ENCODE data around the gene LMNB1.

LMNB1 gene

GRCh38 chr5:126857472-126858410 lies 80.8 kb downstream of the LMNB1 start:
- DNase-seq: no peak

- no peak for DNase-seq
Observed at GRCh38 chr5:126858441-126858840, 81.5 kb downstream of the LMNB1 start.

- DNase-seq: no peak
Observed at GRCh38 chr5:126863402-126863801, 86.5 kb downstream of the LMNB1 start.

GRCh38 chr5:126864042-126864688 lies 87.2 kb downstream of the LMNB1 start:
- DNase-seq: no peak

GRCh38 chr5:126865299-126865698 lies 88.4 kb downstream of the LMNB1 start:
- no peak for DNase-seq

- no peak for DNase-seq
Observed at GRCh38 chr5:126866851-126867636, 90.1 kb downstream of the LMNB1 start.

- DNase-seq: no peak
Observed at GRCh38 chr5:126868338-126869004, 91.5 kb downstream of the LMNB1 start.

- DNase-seq: no peak
Observed at GRCh38 chr5:126869005-126869451, 92.1 kb downstream of the LMNB1 start.

- no peak for DNase-seq
Observed at GRCh38 chr5:126871441-126871840, 94.5 kb downstream of the LMNB1 start.

GRCh38 chr5:126872561-126873354 lies 95.8 kb downstream of the LMNB1 start:
- no peak for DNase-seq

- no peak for DNase-seq
Observed at GRCh38 chr5:126875303-126875785, 98.4 kb downstream of the LMNB1 start.

GRCh38 chr5:126877602-126878001 lies 100.7 kb downstream of the LMNB1 start:
- no peak for DNase-seq

GRCh38 chr5:126878085-126878484 lies 101.1 kb downstream of the LMNB1 start:
- DNase-seq: no peak

- no peak for DNase-seq
Observed at GRCh38 chr5:126878634-126879033, 101.7 kb downstream of the LMNB1 start.

- no peak for DNase-seq
Observed at GRCh38 chr5:126881821-126882600, 105.1 kb downstream of the LMNB1 start.

- no peak for DNase-seq
Observed at GRCh38 chr5:126883564-126884245, 106.8 kb downstream of the LMNB1 start.

- no peak for DNase-seq
Observed at GRCh38 chr5:126884269-126884819, 107.4 kb downstream of the LMNB1 start.

Data from effector CD4-positive, alpha-beta T cell (primary cell).